HCT116 (cell line): ENCODE measurements around the gene GGCX. TPM values are rescaled to one million over a fixed set of nuclear protein-coding genes. Genes with fewer than 3 reads are reported as not detected.
A peak's percentile ranks its signal among the peaks of the same experiment; 100 is the strongest.

Experiments used
- ATAC-seq: fragments of 200-7000 bp; cut with Tn5 transposase; 2 replicates; pipeline ENCODE4 v1.9.1; 2020; ENCODE audit warnings: mild to moderate bottlenecking, moderate library complexity
- BruUV-seq: library from RNA; stranded (reverse); fragments of 400-500 nt; replicated peaks from 2 replicates; lab custom pipeline; 2021; lab: Mats Ljungman, UMichigan
- CTCF ChIA-PET: fragments of 300-600 bp; sonication (Branson Sonifier 250); formaldehyde crosslinking; loops from one replicate; lab custom pipeline; 2021; ENCODE audit warnings: antibody characterized with exemption; lab: Charles Lee
- POLR2A ChIA-PET: fragments of 300-600, 350-600 bp; sonication (Branson Sonifier 250); formaldehyde crosslinking; loops from one replicate; lab custom pipeline; 2021; ENCODE audit warnings: antibody characterized with exemption; lab: Charles Lee
- RAD21 ChIA-PET, 2 experiments: fragments of 300-600 bp; sonication (Branson Sonifier 250); formaldehyde crosslinking; loops; one replicate each; lab custom pipeline; 2023; ENCODE audit warnings: low total read pairs in 2 of 2; ENCODE audit not compliant: uncharacterized antibody in 2 of 2, unreplicated experiment in 2 of 2, low non-redundant PET in 1 of 2; lab: Charles Lee
- DNase-seq: peaks from one replicate; pipeline ENCODE4 v3.0.0-alpha.2; 2010; ENCODE audit warnings: low read depth, low spot score
- H2AFZ ChIP-seq: fragments of 200-600 bp; shearing (Covaris generic), sonication (generic); 2 replicates; pipeline ENCODE4 v1.6.1; 2017; ENCODE audit warnings: low read depth, mixed run types, mixed read lengths, antibody characterized with exemption, low read length; ENCODE audit not compliant: poor library complexity, severe bottlenecking
- H3K27ac ChIP-seq: 2 replicates; pipeline ENCODE4 v1.5.1; 2012; ENCODE audit warnings: low read depth, low read length
- H3K27me3 ChIP-seq: fragments of 200-600 bp; sonication (generic); 2 replicates; pipeline ENCODE4 v1.6.1; 2016; ENCODE audit warnings: mixed run types, low read length, mixed read lengths; ENCODE audit not compliant: insufficient read depth
- H3K36me3 ChIP-seq, 2 experiments: fragments of 200-500 bp in 1 of 2; fragments of 200-600 bp in 1 of 2; sonication (Bioruptor generic) in 1 of 2; sonication (generic) in 1 of 2; 2 replicates each; pipeline versions ENCODE4 v1.5.1 to v1.6.1; 2014 to 2016; ENCODE audit warnings: low read length in 2 of 2, inconsistent platforms in 1 of 2, mixed read lengths in 1 of 2, mixed run types in 1 of 2; ENCODE audit not compliant: insufficient read depth in 2 of 2, control insufficient read depth in 1 of 2
- H3K4me1 ChIP-seq, 2 experiments: fragments of 200-600 bp in 1 of 2; sonication (generic) in 1 of 2; 2 replicates each; pipeline versions ENCODE4 v1.5.1 to v1.6.1; 2012 to 2017; ENCODE audit warnings: low read length in 2 of 2, inconsistent platforms in 1 of 2, mild to moderate bottlenecking in 1 of 2, mixed read lengths in 1 of 2, mixed run types in 1 of 2, moderate library complexity in 1 of 2; ENCODE audit not compliant: insufficient read depth in 2 of 2, control insufficient read depth in 1 of 2
- H3K4me2 ChIP-seq: fragments of 200-600 bp; sonication (generic); 2 replicates; pipeline ENCODE4 v1.6.1; 2017; ENCODE audit warnings: mixed run types, low read length, mixed read lengths
- H3K4me3 ChIP-seq, 2 experiments: fragments of 200-600 bp in 1 of 2; sonication (generic) in 1 of 2; replicated peaks in 1 of 2; 2 replicates each; pipeline ENCODE4 v1.5.1; 2011 to 2016; ENCODE audit warnings: low read length in 2 of 2, control low read depth in 1 of 2, low read depth in 1 of 2, mild to moderate bottlenecking in 1 of 2, mixed read lengths in 1 of 2, mixed run types in 1 of 2
- H3K79me2 ChIP-seq: fragments of 200-600 bp; sonication (generic); 2 replicates; pipeline ENCODE4 v1.6.1; 2017; ENCODE audit warnings: mild to moderate bottlenecking, mixed run types, low read length, moderate library complexity, mixed read lengths; ENCODE audit not compliant: insufficient read depth
- H3K9ac ChIP-seq: fragments of 200-600 bp; sonication (generic); 2 replicates; pipeline ENCODE4 v1.6.1; 2016; ENCODE audit warnings: low read length, mixed read lengths
- H3K9me2 ChIP-seq: fragments of 200-600 bp; sonication (generic), shearing (Covaris generic); 2 replicates; pipeline ENCODE4 v1.6.1; 2017; ENCODE audit warnings: mixed run types, mild to moderate bottlenecking, moderate library complexity; ENCODE audit not compliant: insufficient read depth
- H3K9me3 ChIP-seq, 2 experiments: fragments of 200-500 bp in 1 of 2; fragments of 200-600 bp in 1 of 2; sonication (Bioruptor generic) in 1 of 2; sonication (generic) in 1 of 2; 2 replicates each; pipeline ENCODE4 v1.6.1; 2014 to 2017; ENCODE audit warnings: low read length in 2 of 2, mixed read lengths in 2 of 2, inconsistent platforms in 1 of 2, low read depth in 1 of 2, mild to moderate bottlenecking in 1 of 2, mixed run types in 1 of 2, moderate library complexity in 1 of 2; ENCODE audit not compliant: control insufficient read depth in 1 of 2, insufficient read depth in 1 of 2
- H4K20me1 ChIP-seq: fragments of 200-600 bp; sonication (generic), shearing (Covaris generic); 2 replicates; pipeline ENCODE4 v1.6.1; 2017; ENCODE audit warnings: mixed run types, mild to moderate bottlenecking, moderate library complexity; ENCODE audit not compliant: insufficient read depth
- CBX3 ChIP-seq: IDR thresholded peaks from 2 replicates; pipeline ENCODE4 v1.6.1; 2012; ENCODE audit warnings: low read depth
- CTCF ChIP-seq, 3 experiments: fragments of 200-600 bp in 1 of 3; sonication (generic) in 1 of 3; IDR thresholded peaks in 2 of 3; conservative IDR thresholded peaks in 1 of 3; 2 replicates each; pipeline ENCODE4 v1.5.1; 2012 to 2017; ENCODE audit warnings: low read depth in 2 of 3, low read length in 2 of 3, antibody characterized with exemption in 1 of 3, borderline replicate concordance in 1 of 3, control low read depth in 1 of 3, mild to moderate bottlenecking in 1 of 3, mixed read lengths in 1 of 3, mixed run types in 1 of 3, moderate library complexity in 1 of 3; ENCODE audit not compliant: insufficient read depth in 1 of 3
- JUND ChIP-seq: IDR thresholded peaks from 2 replicates; pipeline ENCODE4 v1.6.1; 2012
- POLR2A ChIP-seq: IDR thresholded peaks from 2 replicates; pipeline ENCODE4 v1.7.0; 2011; ENCODE audit warnings: borderline replicate concordance; ENCODE audit not compliant: insufficient read depth, insufficient read length; ENCODE audit errors: extremely low read depth
- POLR2AphosphoS5 ChIP-seq: IDR thresholded peaks from 2 replicates; pipeline ENCODE4 v1.6.1; 2011; ENCODE audit warnings: mild to moderate bottlenecking, low read depth, low read length, moderate library complexity
- SIN3A ChIP-seq: IDR thresholded peaks from 2 replicates; pipeline ENCODE4 v1.6.1; 2012; ENCODE audit warnings: low read depth
- ZBTB33 ChIP-seq: IDR thresholded peaks from 2 replicates; pipeline ENCODE4 v1.6.1; 2011; ENCODE audit warnings: mild to moderate bottlenecking, low read length, moderate library complexity; ENCODE audit not compliant: insufficient replicate concordance; ENCODE audit errors: extremely low read depth
- ZFX ChIP-seq: fragments of 450-650 bp; IDR thresholded peaks from 2 replicates; pipeline ENCODE4 v1.6.1; 2017
- intact Hi-C: fragments of 100-400 bp; cut with micrococcal nuclease; formaldehyde crosslinking; loops from 2 replicates; pipeline ENCODE4 v1.10.0; 2022
- total RNA-seq: library from RNA; stranded (reverse); gene quantifications from one replicate; pipeline ENCODE4 v1.2.1, GENCODE V29; 2021; ENCODE audit not compliant: unreplicated experiment
- TF ChIP-seq, protein P1 (sequence below): IDR thresholded peaks from 2 replicates; pipeline ENCODE4 v1.6.1; 2012

GGCX gene
- total RNA-seq, 1 experiment from 2014 or later: 43.5 TPM

GRCh38 chr2:85539361-85540132 is 21.7 kb downstream of the GGCX start:
- intact Hi-C loops: loop anchor here (1.0 to 2.0 kb wide), 3 partner anchors 40 to 119 kb away; no protein-coding TSS in a partner anchor
- peak; percentile 45 for ATAC-seq
- POLR2A ChIA-PET: interaction anchor here (0.8 to 15.3 kb wide), 34 partner anchors 8 to 212 kb away, joined by 3 to 236 read pairs (median 6); partner anchors contain the start of genes ELMOD3, GGCX, RETSAT and SH2D6

DNA sequence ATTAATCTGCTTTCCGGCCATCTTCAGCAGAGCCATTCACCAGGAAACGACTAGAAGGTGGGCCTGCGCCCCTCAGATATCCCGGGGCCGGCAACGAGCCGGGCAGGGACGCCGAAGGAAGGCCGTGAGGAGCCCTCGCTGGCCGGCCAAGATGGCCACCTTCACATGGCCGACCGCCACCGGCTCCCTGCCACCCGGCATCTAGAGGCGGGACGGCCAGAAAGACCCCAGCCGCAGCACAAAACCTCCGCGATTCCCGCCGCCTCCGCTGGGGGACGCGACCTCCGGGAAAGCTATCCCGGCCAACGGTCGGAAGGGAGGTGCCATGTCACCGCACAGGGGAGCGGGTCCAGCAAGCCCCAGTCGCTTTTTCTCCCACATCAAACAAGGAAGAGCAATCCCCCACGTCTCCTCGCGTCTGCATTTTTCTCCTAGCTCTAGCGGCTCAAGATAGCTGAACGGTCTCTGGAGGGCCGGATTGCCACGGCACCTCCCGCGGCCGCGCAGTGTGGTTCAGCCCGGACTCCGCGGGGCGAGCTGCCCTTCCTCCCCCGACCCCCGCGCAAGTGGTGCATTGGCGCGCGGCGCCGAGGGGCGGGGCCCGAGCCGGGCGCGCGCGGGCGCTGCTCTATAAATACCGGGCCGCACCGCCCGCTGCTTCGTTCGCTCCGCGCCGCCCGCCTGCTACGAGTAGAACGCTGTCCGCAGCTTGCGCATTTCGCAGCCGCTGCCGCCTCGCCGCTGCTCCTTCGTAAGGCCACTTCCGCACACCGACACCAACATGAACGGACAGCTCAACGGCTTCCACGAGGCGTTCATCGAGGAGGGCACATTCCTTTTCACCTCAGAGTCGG is 22.6 kb downstream of the GGCX start, which contains the start of gene MAT2A:
Gene MAT2A, plus strand, starts transcription at position 662 of the 854 bp plus-strand sequence. Its CDS starts 120 bp downstream, at position 782.
- Histone ChIP-seq H2AFZ (no peak within 1 kb of the TSS), H3K79me2 (peaks cover 65% of the 10 kb centered on the region), H3K27ac (peak within 1 kb of the TSS; percentile 99), H3K9me3 (no peaks in the 10 kb centered on the region), H3K36me3 (peaks cover 32 to 40% of the 10 kb centered on the region in 2 experiments), H3K4me1 (peaks cover 14 to 45% of the 10 kb centered on the region in 2 experiments; a peak in 3 of 4 replicates), H3K27me3 (no peaks in the 10 kb centered on the region), H4K20me1 (peaks cover 35% of the 10 kb centered on the region), H3K4me2 (peak within 1 kb of the TSS; percentile 75), H3K4me3 (peak within 1 kb of the TSS; percentile 84 to 94), H3K9ac (peak within 1 kb of the TSS; percentile 94), H3K9me2 (no peaks in the 10 kb centered on the region)
- BruUV-seq: TSS peak; percentile 77
- ChIA-PET POLR2A (interaction anchor here (0.6 to 15.3 kb wide), 40 partner anchors 8 to 618 kb away, joined by 3 to 236 read pairs (median 6); partner anchors contain the start of genes C2orf68, ELMOD3, GGCX and RETSAT), CTCF (interaction anchor here (0.9 to 2.1 kb wide), 8 partner anchors 10 to 125 kb away, joined by 3 to 17 read pairs (median 4); no protein-coding TSS in a partner anchor), RAD21 (interaction anchor here (0.6 to 1.2 kb wide), 7 partner anchors 13 to 118 kb away, joined by 3 to 10 read pairs (median 6); no protein-coding TSS in a partner anchor)
- DNase-seq (peak; percentile 89), ATAC-seq (peak; percentile 81)
- intact Hi-C loops: loop anchor here (1.0 to 2.0 kb wide), 3 partner anchors 39 to 118 kb away; no protein-coding TSS in a partner anchor
- TF ChIP-seq JUND: no peak
- peak; percentile 8 for TF ChIP-seq ZBTB33
- peak in 2 of 3 experiments; percentile 58 to 74; a peak in 4 of 6 replicates for TF ChIP-seq CTCF (IDR thresholded peaks at IDR 0.05 in 2 of 3, conservative IDR thresholded peaks at IDR 0.05 in 1 of 3; ENCODE audit: borderline replicate concordance in 1 of 3, insufficient read depth in 1 of 3, low read depth in 2 of 3, low read length in 2 of 3)
- TF ChIP-seq CBX3: no peak
- TF ChIP-seq POLR2AphosphoS5: peak; percentile 99
- TF ChIP-seq, protein P1, sequence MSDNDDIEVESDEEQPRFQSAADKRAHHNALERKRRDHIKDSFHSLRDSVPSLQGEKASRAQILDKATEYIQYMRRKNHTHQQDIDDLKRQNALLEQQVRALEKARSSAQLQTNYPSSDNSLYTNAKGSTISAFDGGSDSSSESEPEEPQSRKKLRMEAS: no peak
- peak; percentile 99 for TF ChIP-seq POLR2A
- no peak for TF ChIP-seq SIN3A
- no peak for TF ChIP-seq ZFX

More at GRCh38 chr2:85539361-85540132, 21.7 kb downstream of the GGCX start:
- Histone ChIP-seq H3K4me2 (peak overlapping the region; percentile 75), H3K36me3 (peaks cover 35 to 48% of the 10 kb centered on the region in 2 experiments), H3K9me2 (no peaks in the 10 kb centered on the region), H3K27ac (peak overlapping the region; percentile 99), H3K9me3 (no peaks in the 10 kb centered on the region), H2AFZ (no peak overlapping the region), H3K79me2 (peaks cover 65% of the 10 kb centered on the region), H3K4me3 (peak overlapping the region; percentile 84 to 94), H3K27me3 (no peaks in the 10 kb centered on the region), H4K20me1 (peaks cover 35% of the 10 kb centered on the region), H3K4me1 (peaks cover 14 to 45% of the 10 kb centered on the region in 2 experiments; a peak in 3 of 4 replicates), H3K9ac (peak overlapping the region; percentile 94)
- no TSS peak for BruUV-seq
- ChIA-PET RAD21 (interaction anchor here (0.6 to 1.2 kb wide), 7 partner anchors 12 to 119 kb away, joined by 3 to 10 read pairs (median 4); partner anchors contain the start of gene VAMP8 (in 1 of the 2)), CTCF (interaction anchor here (0.9 to 2.1 kb wide), 7 partner anchors 9 to 126 kb away, joined by 3 to 17 read pairs (median 4); no protein-coding TSS in a partner anchor)
- no peak for DNase-seq
- TF ChIP-seq POLR2AphosphoS5: peak; percentile 32
- peak; percentile 77 for TF ChIP-seq ZFX
- no peak for TF ChIP-seq CBX3
